ENCODE measurements around the gene ATP9A. TPM values are rescaled to one million over a fixed set of nuclear protein-coding genes. Genes with fewer than 3 reads are reported as not detected.
"Not testable (repeated sequence)": the region's sequence is repeated elsewhere in the genome, so short reads cannot be mapped to it uniquely, and the experiment has no call there.

The ATP9A gene
- total and polyA plus RNA-seq, 2 donors (not counting 3 experiments of a cell fraction or from before 2014, with no cell fraction given): 20.9 to 41.5 TPM

- BruUV-seq (replicated peaks): no TSS peak
- FAIRE-seq (no peak), DNase-seq (ENCODE audit: low read depth, low spot score) (no peak)
- dilution Hi-C loops (cut with MboI; ENCODE audit: extremely low pct_ligation_motif_present, low sequenced_read_pairs) (no loop called here), intact Hi-C loops (cut with micrococcal nuclease) (no loop called here)
- no peak for TF ChIP-seq JUN (IDR thresholded peaks at IDR 0.05; ENCODE audit: borderline replicate concordance, insufficient read depth, insufficient read length, low read depth)
- CTCF ChIA-PET: interaction anchor here (0.9 kb wide), 1 partner anchor 13 kb away, joined by 3 read pairs; no protein-coding TSS in a partner anchor
- H3K9ac ChIP-seq (replicated peaks; ENCODE audit: extremely low read depth, insufficient read depth, low read length): no peak overlapping the region
- no peaks in the 10 kb centered on the region for H4K20me1 ChIP-seq (replicated peaks; ENCODE audit: control insufficient read depth, extremely low read depth, insufficient read depth, low read length)
- H3K4me1 ChIP-seq (ENCODE audit: control insufficient read depth, extremely low read depth, insufficient read depth, low read length): no peaks in the 10 kb centered on the region
- no peaks in the 10 kb centered on the region for H3K9me1 ChIP-seq (replicated peaks; ENCODE audit: control insufficient read depth, extremely low read depth, insufficient read depth, low read length)
- no peaks in the 10 kb centered on the region for H3K9me3 ChIP-seq (replicated peaks; ENCODE audit: control insufficient read depth, insufficient read depth, low read length)
- no peak overlapping the region for H3K4me3 ChIP-seq (replicated peaks in 1 of 3; ENCODE audit: insufficient read depth in 1 of 3, low read depth in 1 of 3, low read length in 3 of 3)
- H3K4me2 ChIP-seq (ENCODE audit: insufficient read depth, low read length): no peak overlapping the region
- no peak overlapping the region for H2AFZ ChIP-seq (ENCODE audit: low read depth, low read length)
- POLR2A ChIA-PET: no interaction called here
- no peaks in the 10 kb centered on the region for H3K79me2 ChIP-seq (ENCODE audit: control insufficient read depth, insufficient read depth, low read length)
- H3K27me3 ChIP-seq (ENCODE audit: control insufficient read depth in 2 of 2, insufficient read depth in 2 of 2, low read length in 2 of 2): no peaks in the 10 kb centered on the region
- no peak overlapping the region for H3K27ac ChIP-seq (ENCODE audit: insufficient read depth, low read depth, low read length)
- H3K36me3 ChIP-seq (ENCODE audit: control insufficient read depth in 2 of 2, extremely low read depth in 1 of 2, insufficient read depth in 2 of 2, low read length in 2 of 2): peaks cover 0 to 6% of the 10 kb centered on the region in 2 experiments
Measured at GRCh38 chr20:51687630-51688029, 80.6 kb downstream of the ATP9A start.

- no TSS peak for BruUV-seq (replicated peaks)
- no peak for DNase-seq (ENCODE audit: low read depth, low spot score)
Measured at GRCh38 chr20:51687108-51687507, 81.1 kb downstream of the ATP9A start.

GRCh38 chr20:51685494-51685893 is 82.7 kb downstream of the ATP9A start:
- H3K9me3 ChIP-seq (replicated peaks; ENCODE audit: control insufficient read depth, insufficient read depth, low read length); H3K36me3 ChIP-seq (ENCODE audit: control insufficient read depth in 2 of 2, extremely low read depth in 1 of 2, insufficient read depth in 2 of 2, low read length in 2 of 2); POLR2A ChIA-PET; H3K4me2 ChIP-seq (ENCODE audit: insufficient read depth, low read length); H4K20me1 ChIP-seq (replicated peaks; ENCODE audit: control insufficient read depth, extremely low read depth, insufficient read depth, low read length); BruUV-seq (replicated peaks); dilution Hi-C loops (cut with MboI; ENCODE audit: extremely low pct_ligation_motif_present, low sequenced_read_pairs); H3K27me3 ChIP-seq (ENCODE audit: control insufficient read depth in 2 of 2, insufficient read depth in 2 of 2, low read length in 2 of 2); FAIRE-seq; H2AFZ ChIP-seq (ENCODE audit: low read depth, low read length); DNase-seq (ENCODE audit: low read depth, low spot score); H3K79me2 ChIP-seq (ENCODE audit: control insufficient read depth, insufficient read depth, low read length); CTCF ChIA-PET; H3K27ac ChIP-seq (ENCODE audit: insufficient read depth, low read depth, low read length); H3K9me1 ChIP-seq (replicated peaks; ENCODE audit: control insufficient read depth, extremely low read depth, insufficient read depth, low read length); intact Hi-C loops (cut with micrococcal nuclease); H3K9ac ChIP-seq (replicated peaks; ENCODE audit: extremely low read depth, insufficient read depth, low read length); H3K4me3 ChIP-seq (replicated peaks in 1 of 3; ENCODE audit: insufficient read depth in 1 of 3, low read depth in 1 of 3, low read length in 3 of 3); H3K4me1 ChIP-seq (ENCODE audit: control insufficient read depth, extremely low read depth, insufficient read depth, low read length): not testable (repeated sequence)

More at GRCh38 chr20:51687108-51687507, 81.1 kb downstream of the ATP9A start:
- no peaks in the 10 kb centered on the region for H3K27me3 ChIP-seq (ENCODE audit: control insufficient read depth in 2 of 2, insufficient read depth in 2 of 2, low read length in 2 of 2)
- TF ChIP-seq POLR2AphosphoS5 (IDR thresholded peaks at IDR 0.05; ENCODE audit: insufficient read depth, low read depth, low read length) (no peak), JUN (IDR thresholded peaks at IDR 0.05; ENCODE audit: borderline replicate concordance, insufficient read depth, insufficient read length, low read depth) (no peak), MYC (IDR thresholded peaks at IDR 0.05; ENCODE audit: low read depth, low read length) (no peak), CTCF (IDR thresholded peaks at IDR 0.05; ENCODE audit: extremely low read depth in 1 of 2, insufficient read depth in 1 of 2, low read depth in 1 of 2, low read length in 2 of 2) (no peak)
- CTCF ChIA-PET: no interaction called here
- no peak overlapping the region for H3K4me3 ChIP-seq (replicated peaks in 1 of 3; ENCODE audit: insufficient read depth in 1 of 3, low read depth in 1 of 3, low read length in 3 of 3)
- intact Hi-C loops (cut with micrococcal nuclease) (no loop called here), dilution Hi-C loops (cut with MboI; ENCODE audit: extremely low pct_ligation_motif_present, low sequenced_read_pairs) (no loop called here)
- no peak overlapping the region for H3K4me2 ChIP-seq (ENCODE audit: insufficient read depth, low read length)
- no peak overlapping the region for H2AFZ ChIP-seq (ENCODE audit: low read depth, low read length)
- POLR2A ChIA-PET: no interaction called here
- H3K36me3 ChIP-seq (ENCODE audit: control insufficient read depth in 2 of 2, extremely low read depth in 1 of 2, insufficient read depth in 2 of 2, low read length in 2 of 2): peaks cover 0 to 6% of the 10 kb centered on the region in 2 experiments
- no peaks in the 10 kb centered on the region for H3K79me2 ChIP-seq (ENCODE audit: control insufficient read depth, insufficient read depth, low read length)
- FAIRE-seq: peak; percentile 38
- no peaks in the 10 kb centered on the region for H4K20me1 ChIP-seq (replicated peaks; ENCODE audit: control insufficient read depth, extremely low read depth, insufficient read depth, low read length)
- no peaks in the 10 kb centered on the region for H3K4me1 ChIP-seq (ENCODE audit: control insufficient read depth, extremely low read depth, insufficient read depth, low read length)
- H3K9me1 ChIP-seq (replicated peaks; ENCODE audit: control insufficient read depth, extremely low read depth, insufficient read depth, low read length): no peaks in the 10 kb centered on the region
- no peak overlapping the region for H3K9ac ChIP-seq (replicated peaks; ENCODE audit: extremely low read depth, insufficient read depth, low read length)
- H3K9me3 ChIP-seq (replicated peaks; ENCODE audit: control insufficient read depth, insufficient read depth, low read length): no peaks in the 10 kb centered on the region
- H3K27ac ChIP-seq (ENCODE audit: insufficient read depth, low read depth, low read length): no peak overlapping the region
